Measurements from ENCODE around the gene SMAD6.

The SMAD6 gene

DNA sequence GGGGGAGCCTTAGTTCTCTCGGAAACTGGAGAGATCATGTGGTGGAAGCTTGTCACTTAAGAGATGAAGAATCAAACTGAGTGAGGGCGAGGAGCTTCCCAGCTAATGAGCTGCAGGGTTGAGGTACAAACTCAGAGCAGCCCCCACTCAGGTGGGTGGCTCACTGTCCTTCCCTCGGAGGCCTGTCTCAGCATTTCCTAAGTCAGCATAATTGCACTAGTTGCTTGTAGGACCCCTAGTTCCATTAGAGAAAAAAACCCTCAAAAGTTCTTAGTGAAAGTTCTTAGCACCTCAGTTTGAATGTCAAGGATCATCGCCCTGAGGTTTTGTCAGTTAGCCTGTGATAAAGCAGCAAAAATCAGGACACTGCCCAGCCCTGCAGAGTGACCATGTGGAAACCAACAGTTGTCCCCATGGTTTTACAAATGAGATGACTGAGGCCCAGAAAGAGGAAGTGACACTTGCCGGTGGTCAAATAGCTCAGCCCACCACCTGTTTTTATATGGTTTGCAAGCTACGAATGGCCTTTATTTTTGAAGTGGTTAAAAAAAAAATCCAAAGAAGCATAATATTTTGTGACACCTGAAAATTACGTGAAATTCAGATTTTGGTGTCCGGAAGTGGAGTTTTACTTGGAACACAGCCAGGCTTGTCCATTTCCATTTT, 11.9 kb downstream of the SMAD6 start:
- Histone ChIP-seq H3K27me3 (ENCODE audit: control insufficient read depth, low read length) (no peaks in the 10 kb centered on the region), H3K9me2 (replicated peaks; ENCODE audit: control insufficient read depth, low read length) (no peaks in the 10 kb centered on the region), H3K4me3 (ENCODE audit: low read length) (peak overlapping the region; percentile 49), H3K36me3 (ENCODE audit: control insufficient read depth, low read length) (no peaks in the 10 kb centered on the region), H3K79me2 (ENCODE audit: control insufficient read depth, low read length) (no peaks in the 10 kb centered on the region), H3K4me2 (ENCODE audit: low read length) (peak overlapping the region; percentile 69), H3K4me1 (ENCODE audit: control insufficient read depth, low read length) (peaks cover 40% of the 10 kb centered on the region), H4K20me1 (ENCODE audit: control insufficient read depth, insufficient read depth, low read depth, low read length) (no peaks in the 10 kb centered on the region), H3K27ac (ENCODE audit: low read depth, low read length) (peak overlapping the region; percentile 32), H3F3A (ENCODE audit: control insufficient read depth, insufficient read depth) (peaks cover 7% of the 10 kb centered on the region), H3K9me3 (ENCODE audit: control insufficient read depth, insufficient read depth, low read length) (no peaks in the 10 kb centered on the region)
- TF ChIP-seq CTCF (IDR thresholded peaks at IDR 0.05; ENCODE audit: low read depth, low read length, poor library complexity, severe bottlenecking): no peak
- no peak for TF ChIP-seq EZH2phosphoT487 (IDR thresholded peaks at IDR 0.05; ENCODE audit: borderline replicate concordance, low read length)

GRCh38 chr15:66714543-66714981, 12.5 kb downstream of the SMAD6 start:
- Histone ChIP-seq H3K4me2 (ENCODE audit: low read length) (peak overlapping the region; percentile 69), H3K9me3 (ENCODE audit: control insufficient read depth, insufficient read depth, low read length) (no peaks in the 10 kb centered on the region), H3K36me3 (ENCODE audit: control insufficient read depth, low read length) (no peaks in the 10 kb centered on the region), H3K4me3 (ENCODE audit: low read length) (peak overlapping the region; percentile 49), H3K27ac (ENCODE audit: low read depth, low read length) (peak overlapping the region; percentile 32), H3K4me1 (ENCODE audit: control insufficient read depth, low read length) (peaks cover 40% of the 10 kb centered on the region), H3K79me2 (ENCODE audit: control insufficient read depth, low read length) (no peaks in the 10 kb centered on the region), H3K9me2 (replicated peaks; ENCODE audit: control insufficient read depth, low read length) (no peaks in the 10 kb centered on the region), H3K27me3 (ENCODE audit: control insufficient read depth, low read length) (no peaks in the 10 kb centered on the region), H4K20me1 (ENCODE audit: control insufficient read depth, insufficient read depth, low read depth, low read length) (no peaks in the 10 kb centered on the region), H3F3A (ENCODE audit: control insufficient read depth, insufficient read depth) (peaks cover 7% of the 10 kb centered on the region)
- TF ChIP-seq CTCF (IDR thresholded peaks at IDR 0.05; ENCODE audit: low read depth, low read length, poor library complexity, severe bottlenecking): no peak

DNA sequence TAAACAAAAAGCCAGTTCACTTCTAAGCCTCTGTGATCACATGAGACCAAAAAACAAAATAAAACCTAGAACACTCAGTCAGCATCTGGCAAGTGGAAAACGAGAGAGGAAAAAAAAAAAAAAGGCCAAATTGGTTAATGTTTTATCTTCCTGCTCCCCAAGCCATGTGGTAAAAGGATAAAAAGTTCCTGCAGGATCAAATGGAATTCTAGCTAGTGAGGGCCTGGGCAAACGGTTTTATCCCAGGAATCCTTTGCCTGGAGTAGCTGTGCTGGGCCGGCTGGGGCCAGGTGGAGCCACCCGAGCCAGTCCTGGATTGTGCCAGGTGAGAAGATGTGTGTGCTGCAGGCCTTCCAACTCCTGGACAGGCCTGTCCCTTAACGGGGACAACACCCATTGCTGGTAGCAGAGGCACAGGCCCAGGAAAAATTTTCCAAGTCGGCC, 13.2 kb downstream of the SMAD6 start:
- H3K4me2 ChIP-seq (ENCODE audit: low read length): peak overlapping the region; percentile 69
- peaks cover 7% of the 10 kb centered on the region for H3F3A ChIP-seq (ENCODE audit: control insufficient read depth, insufficient read depth)
- no peaks in the 10 kb centered on the region for H3K79me2 ChIP-seq (ENCODE audit: control insufficient read depth, low read length)
- H4K20me1 ChIP-seq (ENCODE audit: control insufficient read depth, insufficient read depth, low read depth, low read length): no peaks in the 10 kb centered on the region
- H3K27ac ChIP-seq (ENCODE audit: low read depth, low read length): no peak overlapping the region
- peaks cover 39% of the 10 kb centered on the region for H3K4me1 ChIP-seq (ENCODE audit: control insufficient read depth, low read length)
- H3K9me3 ChIP-seq (ENCODE audit: control insufficient read depth, insufficient read depth, low read length): no peaks in the 10 kb centered on the region
- no peaks in the 10 kb centered on the region for H3K9me2 ChIP-seq (replicated peaks; ENCODE audit: control insufficient read depth, low read length)
- H3K4me3 ChIP-seq (ENCODE audit: low read length): peak overlapping the region; percentile 49; the same call in 1 of the 2 replicates
- TF ChIP-seq EZH2phosphoT487 (IDR thresholded peaks at IDR 0.05; ENCODE audit: borderline replicate concordance, low read length) (no peak), CTCF (IDR thresholded peaks at IDR 0.05; ENCODE audit: low read depth, low read length, poor library complexity, severe bottlenecking) (no peak)
- H3K27me3 ChIP-seq (ENCODE audit: control insufficient read depth, low read length): no peaks in the 10 kb centered on the region
- no peaks in the 10 kb centered on the region for H3K36me3 ChIP-seq (ENCODE audit: control insufficient read depth, low read length)

Data from DOHH2 (cell line).